ENCODE results near the gene CEP112.

- TF ChIP-seq CTCF (IDR thresholded peaks at IDR 0.05) (no peak), POLR2AphosphoS5 (IDR thresholded peaks at IDR 0.05; ENCODE audit: low read depth, low read length) (no peak), TCF7L2 (IDR thresholded peaks at IDR 0.05; ENCODE audit: low read depth, low read length) (no peak)
Observed at GRCh38 chr17:65587534-65588180, 604.3 kb downstream of the CEP112 start.
